K562 (cell line): ENCODE measurements around the gene DHCR24.

ENCODE experiments used
- CREB1 ChIP-seq, 2 experiments: sonication (generic) in 1 of 2; formaldehyde crosslinking in 1 of 2; IDR thresholded peaks; 2 replicates each; pipeline versions ENCODE4 v1.6.1 to v1.8.0; 2012 to 2022; ENCODE audit warnings: inconsistent platforms in 1 of 2, mild to moderate bottlenecking in 1 of 2, missing genetic modification reagents in 1 of 2, moderate library complexity in 1 of 2
- FOSL1 ChIP-seq: fragments of 200-800 bp; sonication (Bioruptor generic); conservative IDR thresholded peaks from 2 replicates; pipeline ENCODE4 v1.6.1; 2016; ENCODE audit warnings: missing genetic modification characterization, missing compliant biosample characterization
- HIVEP1 ChIP-seq: fragments of 250-450 bp; sonication (Bioruptor Pico); IDR thresholded peaks from 2 replicates; pipeline ENCODE4 v1.4.0; 2020; ENCODE audit warnings: mild to moderate bottlenecking
- JUN ChIP-seq, 2 experiments: sonication (generic) in 1 of 2; formaldehyde crosslinking in 1 of 2; IDR thresholded peaks; 2 replicates each; pipeline versions ENCODE4 v1.6.1 to v1.8.0; 2012 to 2022; ENCODE audit warnings: borderline replicate concordance in 2 of 2, mild to moderate bottlenecking in 2 of 2, improper control_type of control experiment in 1 of 2, low read depth in 1 of 2, low read length in 1 of 2, missing genetic modification reagents in 1 of 2
- MCM3 ChIP-seq: fragments of 450-650 bp; IDR thresholded peaks from 2 replicates; pipeline ENCODE4 v1.6.1; 2016
- POLR2AphosphoS5 ChIP-seq: IDR thresholded peaks from 2 replicates; pipeline ENCODE4 v1.6.1; 2011; ENCODE audit warnings: mild to moderate bottlenecking, low read depth, low read length, moderate library complexity; ENCODE audit not compliant: control insufficient read depth, insufficient read depth
- RAD51 ChIP-seq: fragments of 450-650 bp; IDR thresholded peaks from 2 replicates; pipeline ENCODE4 v1.7.1; 2016; ENCODE audit warnings: low read depth, mild to moderate bottlenecking, borderline replicate concordance
- RBM39 ChIP-seq: fragments of 200-400 bp; formaldehyde crosslinking; optimal IDR thresholded peaks from 2 replicates; pipeline ENCODE3; 2018; ENCODE audit warnings: low read depth, low read length
- SRSF1 ChIP-seq: fragments of 200-400 bp; formaldehyde crosslinking; IDR thresholded peaks from 2 replicates; pipeline ENCODE4 v1.6.1; 2017; ENCODE audit warnings: mild to moderate bottlenecking, low read depth, low read length, moderate library complexity
- ZNF77 ChIP-seq: fragments of 250-450 bp; sonication (Bioruptor Pico); IDR thresholded peaks from 2 replicates; pipeline ENCODE4 v1.5.0; 2020
- TF ChIP-seq, protein P1 (sequence below), 3 experiments: fragments of 200-800 bp in 1 of 3; sonication (Bioruptor generic) in 1 of 3; sonication (generic) in 1 of 3; formaldehyde crosslinking in 1 of 3; IDR thresholded peaks; 2 replicates each; pipeline versions ENCODE4 v1.6.1 to v1.8.0; 2016 to 2022; ENCODE audit warnings: mild to moderate bottlenecking in 2 of 3, missing compliant biosample characterization in 2 of 3, missing genetic modification characterization in 2 of 3, missing genetic modification reagents in 1 of 3
- TF ChIP-seq, protein P2 (sequence below): fragments of 250-450 bp; sonication (Bioruptor Pico); IDR thresholded peaks from 2 replicates; pipeline ENCODE4 v1.4.0; 2020
- TF ChIP-seq, protein P3 (sequence below), 3 experiments: IDR thresholded peaks in 2 of 3; conservative IDR thresholded peaks in 1 of 3; 2 replicates each; pipeline ENCODE4 v1.5.1; 2011 to 2012; ENCODE audit warnings: low read length in 3 of 3, mild to moderate bottlenecking in 3 of 3, control low read depth in 2 of 3, improper control_type of control experiment in 1 of 3, inconsistent platforms in 1 of 3, low read depth in 1 of 3, mixed read lengths in 1 of 3, moderate library complexity in 1 of 3; ENCODE audit not compliant: insufficient read depth in 2 of 3
- TF ChIP-seq, protein P4 (sequence below): fragments of 450-650 bp; formaldehyde crosslinking; IDR thresholded peaks from 2 replicates; pipeline ENCODE4 v1.4.0; 2020; ENCODE audit warnings: mild to moderate bottlenecking, moderate library complexity

DNA sequence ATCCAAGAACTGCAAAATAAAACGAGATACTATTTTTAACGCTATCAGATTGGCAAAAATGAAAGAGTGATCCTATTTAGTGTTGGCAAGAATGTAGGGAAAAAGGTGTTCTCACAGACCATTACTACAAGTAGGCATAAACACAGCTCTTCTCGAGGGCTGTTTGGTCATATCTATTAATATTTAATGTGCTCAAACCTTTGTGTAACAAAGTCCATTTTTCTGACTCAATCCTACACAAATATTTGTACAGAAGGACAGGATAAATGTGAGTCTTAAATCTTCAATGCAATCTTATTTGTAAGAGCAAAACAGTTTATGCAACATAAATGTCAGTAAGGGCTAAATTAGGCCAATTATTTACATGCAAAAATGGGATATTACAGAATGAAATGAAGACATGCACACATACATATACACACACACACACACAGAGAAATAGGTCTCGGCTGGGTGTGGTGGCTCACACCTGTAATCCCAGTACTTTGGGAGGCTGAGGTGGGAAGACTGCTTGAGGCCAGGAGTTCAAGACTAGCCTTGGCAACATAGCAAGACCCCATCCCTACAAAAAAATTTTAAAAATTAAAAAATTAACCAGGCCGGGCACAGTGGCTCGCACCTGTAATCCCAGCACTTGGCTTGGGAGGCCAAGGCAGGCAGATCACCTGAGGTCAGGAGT is 17.7 kb downstream of the DHCR24 start:
- TF ChIP-seq, protein P1, sequence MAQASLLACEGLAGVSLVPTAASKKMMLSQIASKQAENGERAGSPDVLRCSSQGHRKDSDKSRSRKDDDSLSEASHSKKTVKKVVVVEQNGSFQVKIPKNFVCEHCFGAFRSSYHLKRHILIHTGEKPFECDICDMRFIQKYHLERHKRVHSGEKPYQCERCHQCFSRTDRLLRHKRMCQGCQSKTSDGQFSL (CRISPR knock-in tag; IDR thresholded peaks at IDR 0.05) = no peak
- TF ChIP-seq, protein P1 (tag; IDR thresholded peaks at IDR 0.05) = no peak
- TF ChIP-seq RAD51 = no peak
- TF ChIP-seq CREB1 (IDR thresholded peaks at IDR 0.05) = no peak
- TF ChIP-seq CREB1 (CRISPR knock-in tag; IDR thresholded peaks at IDR 0.05) = no peak
- no peak for TF ChIP-seq HIVEP1 (CRISPR knock-in tag)
- no peak for TF ChIP-seq SRSF1
- TF ChIP-seq RBM39 = no peak
- TF ChIP-seq, protein P2, sequence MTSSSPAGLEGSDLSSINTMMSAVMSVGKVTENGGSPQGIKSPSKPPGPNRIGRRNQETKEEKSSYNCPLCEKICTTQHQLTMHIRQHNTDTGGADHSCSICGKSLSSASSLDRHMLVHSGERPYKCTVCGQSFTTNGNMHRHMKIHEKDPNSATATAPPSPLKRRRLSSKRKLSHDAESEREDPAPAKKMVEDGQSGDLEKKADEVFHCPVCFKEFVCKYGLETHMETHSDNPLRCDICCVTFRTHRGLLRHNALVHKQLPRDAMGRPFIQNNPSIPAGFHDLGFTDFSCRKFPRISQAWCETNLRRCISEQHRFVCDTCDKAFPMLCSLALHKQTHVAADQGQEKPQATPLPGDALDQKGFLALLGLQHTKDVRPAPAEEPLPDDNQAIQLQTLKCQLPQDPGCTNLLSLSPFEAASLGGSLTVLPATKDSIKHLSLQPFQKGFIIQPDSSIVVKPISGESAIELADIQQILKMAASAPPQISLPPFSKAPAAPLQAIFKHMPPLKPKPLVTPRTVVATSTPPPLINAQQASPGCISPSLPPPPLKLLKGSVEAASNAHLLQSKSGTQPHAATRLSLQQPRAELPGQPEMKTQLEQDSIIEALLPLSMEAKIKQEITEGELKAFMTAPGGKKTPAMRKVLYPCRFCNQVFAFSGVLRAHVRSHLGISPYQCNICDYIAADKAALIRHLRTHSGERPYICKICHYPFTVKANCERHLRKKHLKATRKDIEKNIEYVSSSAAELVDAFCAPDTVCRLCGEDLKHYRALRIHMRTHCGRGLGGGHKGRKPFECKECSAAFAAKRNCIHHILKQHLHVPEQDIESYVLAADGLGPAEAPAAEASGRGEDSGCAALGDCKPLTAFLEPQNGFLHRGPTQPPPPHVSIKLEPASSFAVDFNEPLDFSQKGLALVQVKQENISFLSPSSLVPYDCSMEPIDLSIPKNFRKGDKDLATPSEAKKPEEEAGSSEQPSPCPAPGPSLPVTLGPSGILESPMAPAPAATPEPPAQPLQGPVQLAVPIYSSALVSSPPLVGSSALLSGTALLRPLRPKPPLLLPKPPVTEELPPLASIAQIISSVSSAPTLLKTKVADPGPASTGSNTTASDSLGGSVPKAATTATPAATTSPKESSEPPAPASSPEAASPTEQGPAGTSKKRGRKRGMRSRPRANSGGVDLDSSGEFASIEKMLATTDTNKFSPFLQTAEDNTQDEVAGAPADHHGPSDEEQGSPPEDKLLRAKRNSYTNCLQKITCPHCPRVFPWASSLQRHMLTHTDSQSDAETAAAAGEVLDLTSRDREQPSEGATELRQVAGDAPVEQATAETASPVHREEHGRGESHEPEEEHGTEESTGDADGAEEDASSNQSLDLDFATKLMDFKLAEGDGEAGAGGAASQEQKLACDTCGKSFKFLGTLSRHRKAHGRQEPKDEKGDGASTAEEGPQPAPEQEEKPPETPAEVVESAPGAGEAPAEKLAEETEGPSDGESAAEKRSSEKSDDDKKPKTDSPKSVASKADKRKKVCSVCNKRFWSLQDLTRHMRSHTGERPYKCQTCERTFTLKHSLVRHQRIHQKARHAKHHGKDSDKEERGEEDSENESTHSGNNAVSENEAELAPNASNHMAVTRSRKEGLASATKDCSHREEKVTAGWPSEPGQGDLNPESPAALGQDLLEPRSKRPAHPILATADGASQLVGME (CRISPR knock-in tag) = no peak
- no peak for TF ChIP-seq POLR2AphosphoS5
- TF ChIP-seq, protein P3, sequence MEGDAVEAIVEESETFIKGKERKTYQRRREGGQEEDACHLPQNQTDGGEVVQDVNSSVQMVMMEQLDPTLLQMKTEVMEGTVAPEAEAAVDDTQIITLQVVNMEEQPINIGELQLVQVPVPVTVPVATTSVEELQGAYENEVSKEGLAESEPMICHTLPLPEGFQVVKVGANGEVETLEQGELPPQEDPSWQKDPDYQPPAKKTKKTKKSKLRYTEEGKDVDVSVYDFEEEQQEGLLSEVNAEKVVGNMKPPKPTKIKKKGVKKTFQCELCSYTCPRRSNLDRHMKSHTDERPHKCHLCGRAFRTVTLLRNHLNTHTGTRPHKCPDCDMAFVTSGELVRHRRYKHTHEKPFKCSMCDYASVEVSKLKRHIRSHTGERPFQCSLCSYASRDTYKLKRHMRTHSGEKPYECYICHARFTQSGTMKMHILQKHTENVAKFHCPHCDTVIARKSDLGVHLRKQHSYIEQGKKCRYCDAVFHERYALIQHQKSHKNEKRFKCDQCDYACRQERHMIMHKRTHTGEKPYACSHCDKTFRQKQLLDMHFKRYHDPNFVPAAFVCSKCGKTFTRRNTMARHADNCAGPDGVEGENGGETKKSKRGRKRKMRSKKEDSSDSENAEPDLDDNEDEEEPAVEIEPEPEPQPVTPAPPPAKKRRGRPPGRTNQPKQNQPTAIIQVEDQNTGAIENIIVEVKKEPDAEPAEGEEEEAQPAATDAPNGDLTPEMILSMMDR (IDR thresholded peaks at IDR 0.05 in 2 of 3, conservative IDR thresholded peaks at IDR 0.05 in 1 of 3; ENCODE audit: insufficient read depth in 2 of 3, low read depth in 1 of 3, low read length in 3 of 3) = no peak
- TF ChIP-seq ZNF77 (CRISPR knock-in tag) = no peak
- TF ChIP-seq, protein P4, sequence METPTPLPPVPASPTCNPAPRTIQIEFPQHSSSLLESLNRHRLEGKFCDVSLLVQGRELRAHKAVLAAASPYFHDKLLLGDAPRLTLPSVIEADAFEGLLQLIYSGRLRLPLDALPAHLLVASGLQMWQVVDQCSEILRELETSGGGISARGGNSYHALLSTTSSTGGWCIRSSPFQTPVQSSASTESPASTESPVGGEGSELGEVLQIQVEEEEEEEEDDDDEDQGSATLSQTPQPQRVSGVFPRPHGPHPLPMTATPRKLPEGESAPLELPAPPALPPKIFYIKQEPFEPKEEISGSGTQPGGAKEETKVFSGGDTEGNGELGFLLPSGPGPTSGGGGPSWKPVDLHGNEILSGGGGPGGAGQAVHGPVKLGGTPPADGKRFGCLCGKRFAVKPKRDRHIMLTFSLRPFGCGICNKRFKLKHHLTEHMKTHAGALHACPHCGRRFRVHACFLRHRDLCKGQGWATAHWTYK = no peak
- no peak for TF ChIP-seq JUN (IDR thresholded peaks at IDR 0.05; ENCODE audit: borderline replicate concordance, low read depth, low read length)
- no peak for TF ChIP-seq JUN (CRISPR knock-in tag; IDR thresholded peaks at IDR 0.05; ENCODE audit: borderline replicate concordance)
- no peak for TF ChIP-seq MCM3
- TF ChIP-seq FOSL1 = no peak
